HepG2 (cell line): ENCODE measurements around the gene THAP5. TPM values are rescaled to one million over a fixed set of nuclear protein-coding genes. Genes with fewer than 3 reads are reported as not detected.

Experiments used
- ATAC-seq: fragments of 200-7000 bp; cut with Tn5 transposase; 3 replicates; pipeline ENCODE4 v1.9.1; 2020; ENCODE audit warnings: mild to moderate bottlenecking, moderate library complexity
- BruUV-seq: library from RNA; stranded (reverse); fragments of 400-500 nt; replicated peaks from 2 replicates; lab custom pipeline; 2021; lab: Mats Ljungman, UMichigan
- CTCF ChIA-PET: fragments of 300-600 bp; formaldehyde crosslinking; extraction: SDS; loops from one replicate; lab custom pipeline; 2021; ENCODE audit warnings: low total read pairs, inconsistent platforms, low intra/inter-chr PET ratio; lab: Yijun Ruan, JAX
- POLR2A ChIA-PET: fragments of 350-600 bp; sonication (Branson Sonifier 250); formaldehyde crosslinking; loops from one replicate; lab custom pipeline; 2020; ENCODE audit warnings: antibody characterized with exemption, inconsistent platforms; lab: Yijun Ruan, JAX
- DNase-seq: peaks from one replicate; pipeline ENCODE4 v3.0.0-alpha.2; 2015; ENCODE audit warnings: low spot score
- FAIRE-seq: peaks from 3 replicates; lab custom pipeline; 2011; peaks lifted over from hg19 to GRCh38; lab: Jason Lieb, UNC
- H2AFZ ChIP-seq: one replicate; pipeline ENCODE4 v1.6.1; 2011; ENCODE audit warnings: low read length, inconsistent platforms
- H3K27ac ChIP-seq: fragments of 300-600 bp; 3 replicates; pipeline ENCODE4 v1.8.0; 2011; ENCODE audit warnings: mixed run types, mild to moderate bottlenecking, mixed read lengths, low read length, inconsistent platforms; ENCODE audit not compliant: insufficient read depth; ENCODE audit errors: extremely low read length
- H3K27me3 ChIP-seq, 2 experiments: fragments of 200-600 bp in 1 of 2; 2 replicates in 1 of 2; 3 replicates in 1 of 2; pipeline versions ENCODE4 v1.6.0 to v1.8.0; 2011; ENCODE audit warnings: low read length in 2 of 2, mild to moderate bottlenecking in 2 of 2, moderate library complexity in 2 of 2, inconsistent platforms in 1 of 2; ENCODE audit not compliant: insufficient read depth in 2 of 2, control insufficient read depth in 1 of 2
- H3K36me3 ChIP-seq, 2 experiments: fragments of 200-600 bp in 1 of 2; replicated peaks in 1 of 2; 2 replicates in 1 of 2; 3 replicates in 1 of 2; pipeline versions ENCODE4 v1.5.1 to v1.8.0; 2011; ENCODE audit warnings: low read length in 2 of 2, inconsistent platforms in 1 of 2; ENCODE audit not compliant: insufficient read depth in 2 of 2, control insufficient read depth in 1 of 2
- H3K4me1 ChIP-seq: 2 replicates; pipeline ENCODE4 v1.5.1; 2012; ENCODE audit warnings: low read length, inconsistent platforms; ENCODE audit not compliant: insufficient read depth
- H3K4me2 ChIP-seq: 2 replicates; pipeline ENCODE4 v1.6.0; 2011; ENCODE audit warnings: low read depth, low read length, inconsistent platforms
- H3K4me3 ChIP-seq, 3 experiments: fragments of 200-600 bp in 1 of 3; sonication (generic), shearing (Covaris generic) in 1 of 3; replicated peaks in 1 of 3; 2 replicates each; pipeline ENCODE4 v1.5.1; 2011 to 2016; ENCODE audit warnings: low read length in 3 of 3, inconsistent platforms in 2 of 3, low read depth in 2 of 3, mild to moderate bottlenecking in 2 of 3, control low read depth in 1 of 3, mixed read lengths in 1 of 3; ENCODE audit not compliant: insufficient read depth in 1 of 3
- H3K79me2 ChIP-seq: one replicate; pipeline ENCODE4 v1.6.1; 2011; ENCODE audit warnings: low read length, inconsistent platforms; ENCODE audit not compliant: insufficient read depth
- H3K9ac ChIP-seq: 2 replicates; pipeline ENCODE4 v1.6.0; 2011; ENCODE audit warnings: mild to moderate bottlenecking, low read depth, low read length, inconsistent platforms; ENCODE audit not compliant: insufficient read depth
- H3K9me3 ChIP-seq: 2 replicates; pipeline ENCODE4 v1.5.1; 2012; ENCODE audit warnings: mild to moderate bottlenecking, low read length
- H4K20me1 ChIP-seq: 2 replicates; pipeline ENCODE4 v1.6.0; 2011; ENCODE audit warnings: inconsistent platforms, mild to moderate bottlenecking, low read length, moderate library complexity; ENCODE audit not compliant: insufficient read depth
- KLF15 ChIP-seq: sonication (generic); formaldehyde crosslinking; IDR thresholded peaks from 2 replicates; pipeline ENCODE4 v1.8.1; 2023; ENCODE audit warnings: borderline replicate concordance, mild to moderate bottlenecking, inconsistent platforms, missing genetic modification reagents, mixed read lengths
- SMYD3 ChIP-seq: sonication (generic); formaldehyde crosslinking; IDR thresholded peaks from 2 replicates; pipeline ENCODE4 v1.8.1; 2023; ENCODE audit warnings: mild to moderate bottlenecking, missing genetic modification reagents
- TARDBP ChIP-seq: sonication (generic); formaldehyde crosslinking; IDR thresholded peaks from 2 replicates; pipeline ENCODE4 v1.8.0; 2022; ENCODE audit warnings: mild to moderate bottlenecking, missing genetic modification reagents
- U2AF1 ChIP-seq: fragments of 200-400 bp; formaldehyde crosslinking; optimal IDR thresholded peaks from 2 replicates; pipeline ENCODE3; 2017; ENCODE audit warnings: mild to moderate bottlenecking, low read depth, low read length
- ZFY ChIP-seq: sonication (generic); formaldehyde crosslinking; IDR thresholded peaks from 2 replicates; pipeline ENCODE4 v1.4.0; 2020; ENCODE audit warnings: missing genetic modification reagents
- ZNF276 ChIP-seq: sonication (generic); formaldehyde crosslinking; IDR thresholded peaks from 2 replicates; pipeline ENCODE4 v1.4.0; 2020; ENCODE audit warnings: mild to moderate bottlenecking, low read depth, missing genetic modification reagents
- ZNF34 ChIP-seq: sonication (generic); formaldehyde crosslinking; IDR thresholded peaks from 2 replicates; pipeline ENCODE4 v1.4.0; 2020; ENCODE audit warnings: mild to moderate bottlenecking, missing genetic modification reagents, borderline replicate concordance
- ZNF441 ChIP-seq: sonication (generic); formaldehyde crosslinking; IDR thresholded peaks from 2 replicates; pipeline ENCODE4 v1.7.0; 2021; ENCODE audit warnings: missing genetic modification reagents, borderline replicate concordance
- ZNF574 ChIP-seq: sonication (generic); formaldehyde crosslinking; IDR thresholded peaks from 2 replicates; pipeline ENCODE4 v1.4.0; 2020; ENCODE audit warnings: missing genetic modification reagents
- ZNF703 ChIP-seq: sonication (generic); formaldehyde crosslinking; IDR thresholded peaks from 2 replicates; pipeline ENCODE4 v1.5.1; 2020; ENCODE audit warnings: missing genetic modification reagents, mild to moderate bottlenecking, moderate library complexity, borderline replicate concordance
- WGBS: methylation state at CpG from one replicate; pipeline ENCODE4 v1.1.6; 2017; ENCODE audit warnings: low lambda C conversion rate; 5-methylcytosine and 5-hydroxymethylcytosine counted together
- in situ Hi-C: cut with HindIII; loops from 2 replicates; pipeline ENCODE4 v1.10.0; 2017; ENCODE audit warnings: low pct_unique_long_range_greater_than_20kb; ENCODE audit not compliant: extremely low pct_ligation_motif_present
- intact Hi-C: fragments of 100-400 bp; cut with micrococcal nuclease; formaldehyde crosslinking; loops from one replicate; pipeline ENCODE4 v1.10.0; 2022; ENCODE audit not compliant: unreplicated experiment
- polyA plus RNA-seq, 8 experiments: library from polyadenylated mRNA; depleted of rRNA in 3 of 8; stranded (reverse) in 7 of 8; unstranded in 1 of 8; fragments of >200 nt; fragmentation: Illumina TruSeq in 4 of 8; extraction: Trizol in 4 of 8; gene quantifications; 2 replicates each; pipeline versions ENCODE4 v1.2.1 to v1.2.3, GENCODE V29; 2011 to 2016; ENCODE audit warnings: low read depth in 4 of 8, missing spikeins in 1 of 8, mixed read lengths in 1 of 8; ENCODE audit not compliant: insufficient read depth in 1 of 8
- total RNA-seq, 5 experiments: library from RNA; depleted of rRNA; stranded (reverse); fragments of >200 nt; fragmentation: Illumina TruSeq; extraction: Trizol; gene quantifications; 2 replicates each; pipeline ENCODE4 v1.2.3, GENCODE V29; 2016; ENCODE audit warnings: low read depth in 1 of 5
- TF ChIP-seq, protein P1 (sequence below), 2 experiments: sonication (generic) in 1 of 2; formaldehyde crosslinking in 1 of 2; IDR thresholded peaks; 2 replicates each; pipeline versions ENCODE4 v1.5.1 to v1.6.1; 2011 to 2020; ENCODE audit warnings: borderline replicate concordance in 1 of 2, low read depth in 1 of 2, low read length in 1 of 2, mild to moderate bottlenecking in 1 of 2, missing genetic modification reagents in 1 of 2, moderate library complexity in 1 of 2
- TF ChIP-seq, protein P2 (sequence below): sonication (generic); formaldehyde crosslinking; IDR thresholded peaks from 2 replicates; pipeline ENCODE4 v1.8.1; 2023; ENCODE audit warnings: mild to moderate bottlenecking, missing genetic modification reagents

Gene THAP5
- total and polyA plus RNA-seq, 2 of the 13 experiments (the other 11 are each of a cell fraction or from before 2014, with no cell fraction given) = 3.6 to 11.8 TPM

GRCh38 chr7:108576116-108576515 lies 6.6 kb upstream of the THAP5 start:
- Histone ChIP-seq H2AFZ (no peak overlapping the region), H3K79me2 (peaks cover 19% of the 10 kb centered on the region), H3K4me3 (no peak overlapping the region), H3K9ac (no peak overlapping the region), H4K20me1 (no peaks in the 10 kb centered on the region; the same call in 1 of the 2 replicates), H3K4me2 (no peak overlapping the region), H3K27me3 (no peaks in the 10 kb centered on the region), H3K27ac (no peak overlapping the region), H3K36me3 (peaks cover 0 to 13% of the 10 kb centered on the region in 2 experiments; a peak in 2 of 5 replicates), H3K9me3 (no peaks in the 10 kb centered on the region)
- in situ Hi-C loops (no loop called here), intact Hi-C loops (no loop called here)
- 95% methylated on average over 1 of the region's 1 CpG for WGBS
- FAIRE-seq (no peak), ATAC-seq (no peak)
- no TSS peak for BruUV-seq
- POLR2A ChIA-PET = no interaction called here
- CTCF ChIA-PET = no interaction called here
- TF ChIP-seq, protein P1, sequence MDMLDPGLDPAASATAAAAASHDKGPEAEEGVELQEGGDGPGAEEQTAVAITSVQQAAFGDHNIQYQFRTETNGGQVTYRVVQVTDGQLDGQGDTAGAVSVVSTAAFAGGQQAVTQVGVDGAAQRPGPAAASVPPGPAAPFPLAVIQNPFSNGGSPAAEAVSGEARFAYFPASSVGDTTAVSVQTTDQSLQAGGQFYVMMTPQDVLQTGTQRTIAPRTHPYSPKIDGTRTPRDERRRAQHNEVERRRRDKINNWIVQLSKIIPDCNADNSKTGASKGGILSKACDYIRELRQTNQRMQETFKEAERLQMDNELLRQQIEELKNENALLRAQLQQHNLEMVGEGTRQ (IDR thresholded peaks at IDR 0.05; ENCODE audit: low read depth, low read length) = no peak
- TF ChIP-seq, protein P1 (CRISPR knock-in tag; IDR thresholded peaks at IDR 0.05; ENCODE audit: borderline replicate concordance) = no peak
- TF ChIP-seq, protein P2, sequence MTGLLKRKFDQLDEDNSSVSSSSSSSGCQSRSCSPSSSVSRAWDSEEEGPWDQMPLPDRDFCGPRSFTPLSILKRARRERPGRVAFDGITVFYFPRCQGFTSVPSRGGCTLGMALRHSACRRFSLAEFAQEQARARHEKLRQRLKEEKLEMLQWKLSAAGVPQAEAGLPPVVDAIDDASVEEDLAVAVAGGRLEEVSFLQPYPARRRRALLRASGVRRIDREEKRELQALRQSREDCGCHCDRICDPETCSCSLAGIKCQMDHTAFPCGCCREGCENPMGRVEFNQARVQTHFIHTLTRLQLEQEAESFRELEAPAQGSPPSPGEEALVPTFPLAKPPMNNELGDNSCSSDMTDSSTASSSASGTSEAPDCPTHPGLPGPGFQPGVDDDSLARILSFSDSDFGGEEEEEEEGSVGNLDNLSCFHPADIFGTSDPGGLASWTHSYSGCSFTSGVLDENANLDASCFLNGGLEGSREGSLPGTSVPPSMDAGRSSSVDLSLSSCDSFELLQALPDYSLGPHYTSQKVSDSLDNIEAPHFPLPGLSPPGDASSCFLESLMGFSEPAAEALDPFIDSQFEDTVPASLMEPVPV = no peak
- TF ChIP-seq ZNF703 (no peak), ZNF276 (no peak), ZNF441 (CRISPR knock-in tag) (no peak), SMYD3 (no peak), TARDBP (CRISPR knock-in tag) (no peak), ZNF574 (CRISPR knock-in tag) (no peak), ZNF34 (no peak), KLF15 (CRISPR knock-in tag) (no peak), ZFY (CRISPR knock-in tag) (no peak), U2AF1 (no peak)
- TF ChIP-seq, all 625 proteins: peak for 0
- DNase-seq = no peak
- H3K4me1 ChIP-seq = peaks cover 27% of the 10 kb centered on the region
